ENCODE data around the gene ATXN7L2. TPM values are rescaled to one million over a fixed set of nuclear protein-coding genes. Genes with fewer than 3 reads are reported as not detected.
"Not testable (repeated sequence)": the region's sequence is repeated elsewhere in the genome, so short reads cannot be mapped to it uniquely, and the experiment has no call there.

The ATXN7L2 gene
- polyA plus RNA-seq, 3 donors = 9.5 to 13.2 (median 12.3) TPM

DNA sequence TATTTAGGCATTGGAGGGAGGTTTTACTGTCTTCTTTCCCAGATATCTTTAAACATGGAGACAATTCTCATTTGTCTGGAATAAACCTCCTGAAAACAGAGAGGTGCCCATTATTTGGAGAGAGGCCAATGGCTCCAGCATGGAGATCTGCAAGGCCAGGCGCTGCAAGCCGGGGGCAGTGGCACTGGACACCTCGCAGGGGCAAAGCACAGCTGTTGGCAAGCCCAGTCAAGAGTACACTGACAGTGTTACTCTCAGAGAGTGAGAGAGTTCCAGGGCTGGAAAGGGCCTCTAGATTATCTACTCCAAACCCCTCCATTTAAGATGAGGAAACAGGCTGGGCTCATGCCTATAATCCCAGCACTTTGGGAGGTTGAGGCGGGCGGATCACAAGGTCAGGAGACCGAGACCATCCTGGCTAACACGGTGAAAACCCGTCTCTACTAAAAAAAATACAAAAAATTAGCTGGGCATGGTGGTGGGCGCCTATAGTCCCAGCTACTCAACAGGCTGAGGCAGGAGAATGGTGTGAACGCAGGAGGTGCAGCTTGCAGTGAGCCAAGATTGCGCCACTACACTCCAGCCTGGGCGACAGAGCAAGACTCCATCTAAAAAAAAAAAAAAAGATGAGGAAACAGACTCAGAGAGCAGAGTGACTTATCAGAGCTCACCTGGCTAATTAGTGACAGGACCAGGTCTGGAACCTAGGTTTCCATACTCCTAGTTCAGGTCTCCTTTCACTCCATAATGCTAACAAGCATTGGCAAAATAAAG is 10.2 kb upstream of the ATXN7L2 start:
- DNase-seq (ENCODE audit: extremely low read depth in 1 of 11, low read depth in 9 of 11, low spot score in 4 of 11) = not testable (repeated sequence)

DNA sequence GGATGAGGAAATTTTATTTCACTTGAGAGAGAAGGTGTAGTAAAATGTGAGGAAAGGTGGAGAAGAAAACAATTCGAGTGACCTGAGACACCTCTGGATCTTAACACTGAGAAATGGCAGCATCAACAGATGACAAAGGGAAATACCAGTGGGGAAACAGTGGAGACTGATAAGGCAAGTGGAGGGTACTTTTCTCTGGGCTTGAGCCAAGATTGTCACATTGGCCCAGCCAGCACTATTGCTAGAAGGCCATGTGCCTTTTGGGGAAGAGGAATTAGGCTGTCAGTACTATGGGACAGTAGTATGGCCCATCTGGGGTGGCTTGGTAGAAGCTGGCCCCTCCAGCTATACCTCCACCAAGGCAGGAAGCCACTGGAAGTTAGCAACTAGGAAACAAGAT is 9.0 kb upstream of the ATXN7L2 start:
- no peak for DNase-seq (ENCODE audit: extremely low read depth in 1 of 11, low read depth in 9 of 11, low spot score in 4 of 11)

DNA sequence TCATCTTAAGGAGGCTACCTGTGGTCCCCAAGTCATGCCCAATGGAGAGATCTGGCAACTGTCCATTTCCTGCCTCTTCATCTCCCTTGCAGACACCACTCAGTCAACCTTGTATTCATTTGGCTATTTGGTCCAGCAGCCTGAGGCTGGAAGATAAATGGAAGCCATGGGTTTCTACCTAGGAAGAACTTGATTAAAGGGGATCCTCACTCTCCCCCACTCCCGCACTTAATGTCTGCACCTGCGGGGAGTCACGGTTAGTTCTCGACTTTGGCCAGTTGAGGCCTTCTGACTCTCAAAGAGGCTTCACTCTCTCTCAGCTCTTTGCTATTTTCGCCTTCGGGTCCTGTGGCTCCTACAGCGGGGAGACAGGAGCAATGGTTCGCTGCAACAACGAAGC is 8.4 kb upstream of the ATXN7L2 start:
- no peak for DNase-seq (ENCODE audit: extremely low read depth in 1 of 11, low read depth in 9 of 11, low spot score in 4 of 11)

DNA sequence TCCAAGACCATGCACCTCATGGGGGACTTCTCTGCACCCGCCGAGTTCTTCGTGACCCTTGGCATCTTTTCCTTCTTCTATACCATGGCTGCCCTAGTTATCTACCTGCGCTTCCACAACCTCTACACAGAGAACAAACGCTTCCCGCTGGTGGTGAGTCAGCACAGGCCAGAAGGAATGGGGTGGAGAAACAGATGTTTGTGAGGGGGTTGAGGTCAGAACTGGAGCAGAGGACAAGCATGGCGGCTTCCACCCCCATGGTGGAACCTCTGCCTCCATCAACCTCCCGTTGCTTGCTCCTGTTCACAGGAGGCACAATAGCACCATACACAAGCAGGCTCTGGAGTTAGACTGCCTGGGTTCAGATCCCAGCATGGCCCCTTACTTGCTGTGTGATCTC is 6.9 kb upstream of the ATXN7L2 start:
- DNase-seq (ENCODE audit: extremely low read depth in 1 of 11, low read depth in 9 of 11, low spot score in 4 of 11) = no peak

DNA sequence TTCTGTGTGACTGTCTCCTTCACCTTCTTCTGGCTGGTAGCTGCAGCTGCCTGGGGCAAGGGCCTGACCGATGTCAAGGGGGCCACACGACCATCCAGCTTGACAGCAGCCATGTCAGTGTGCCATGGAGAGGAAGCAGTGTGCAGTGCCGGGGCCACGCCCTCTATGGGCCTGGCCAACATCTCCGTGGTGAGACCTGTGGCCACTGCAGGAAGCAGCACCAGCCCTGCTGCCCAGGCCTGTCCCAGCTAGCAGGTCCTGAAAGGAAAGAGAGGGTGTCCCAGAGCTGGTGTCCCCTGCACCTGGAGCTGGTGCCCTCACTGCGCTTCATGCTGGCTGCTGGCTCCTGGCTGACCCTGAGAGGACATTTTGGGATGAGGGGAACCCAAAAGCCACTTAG is 5.9 kb upstream of the ATXN7L2 start:
- DNase-seq (ENCODE audit: extremely low read depth in 1 of 11, low read depth in 9 of 11, low spot score in 4 of 11) = no peak

DNA sequence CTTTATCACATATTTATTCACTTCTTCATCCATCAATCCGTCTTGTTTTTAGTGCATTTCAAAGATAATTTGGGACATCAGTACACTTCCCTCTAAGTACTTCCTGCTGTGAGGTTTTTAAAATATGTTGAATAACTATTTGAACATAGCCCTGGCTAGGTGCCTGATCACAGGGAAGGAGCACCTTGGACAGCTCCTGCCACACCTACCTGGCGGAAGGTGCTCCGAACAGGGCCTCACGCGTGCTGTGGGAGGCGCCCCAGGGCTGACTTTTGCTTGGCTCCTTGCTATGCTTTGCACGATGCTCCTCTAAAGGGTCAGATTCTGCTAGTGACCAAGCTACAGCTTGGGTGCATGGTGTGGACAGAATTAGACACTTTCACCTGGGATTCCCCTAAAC is 4.9 kb upstream of the ATXN7L2 start:
- no peak for DNase-seq (ENCODE audit: extremely low read depth in 1 of 11, low read depth in 9 of 11, low spot score in 4 of 11)

DNA sequence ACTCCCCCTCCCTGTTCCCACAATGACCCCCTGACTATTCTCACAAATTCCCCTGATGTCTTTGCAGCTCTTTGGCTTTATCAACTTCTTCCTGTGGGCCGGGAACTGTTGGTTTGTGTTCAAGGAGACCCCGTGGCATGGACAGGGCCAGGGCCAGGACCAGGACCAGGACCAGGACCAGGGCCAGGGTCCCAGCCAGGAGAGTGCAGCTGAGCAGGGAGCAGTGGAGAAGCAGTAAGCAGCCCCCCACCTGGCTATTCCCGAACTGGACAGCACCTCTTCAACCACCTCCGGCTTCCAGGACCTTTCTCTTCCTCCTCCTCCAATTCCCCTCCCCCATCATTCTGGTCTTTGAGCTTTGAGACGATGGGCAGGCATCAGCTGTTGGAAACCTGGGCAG is 4.4 kb upstream of the ATXN7L2 start:
- DNase-seq (ENCODE audit: extremely low read depth in 1 of 11, low read depth in 9 of 11, low spot score in 4 of 11) = no peak

DNA sequence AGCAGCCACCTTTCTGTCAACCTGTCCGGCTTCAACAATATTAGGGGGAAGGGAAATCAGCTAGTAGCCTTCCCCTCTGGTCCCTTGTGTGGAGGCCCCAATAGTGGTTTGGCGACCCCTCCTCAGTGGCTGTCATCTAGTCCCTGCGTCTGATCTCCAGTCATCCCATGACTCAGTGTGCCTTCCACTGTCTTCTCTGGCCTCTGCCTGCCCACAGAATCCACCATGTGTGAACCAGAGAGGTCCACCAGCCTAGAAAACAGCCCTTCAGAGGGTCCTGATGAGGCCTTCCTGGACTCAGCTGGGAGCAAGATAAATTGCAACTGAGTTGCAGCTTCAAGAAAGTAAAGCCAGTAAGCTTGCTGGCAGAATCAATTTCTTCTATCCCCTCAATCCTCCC is 3.8 kb upstream of the ATXN7L2 start:
- DNase-seq (ENCODE audit: extremely low read depth in 1 of 11, low read depth in 9 of 11, low spot score in 4 of 11) = no peak

DNA sequence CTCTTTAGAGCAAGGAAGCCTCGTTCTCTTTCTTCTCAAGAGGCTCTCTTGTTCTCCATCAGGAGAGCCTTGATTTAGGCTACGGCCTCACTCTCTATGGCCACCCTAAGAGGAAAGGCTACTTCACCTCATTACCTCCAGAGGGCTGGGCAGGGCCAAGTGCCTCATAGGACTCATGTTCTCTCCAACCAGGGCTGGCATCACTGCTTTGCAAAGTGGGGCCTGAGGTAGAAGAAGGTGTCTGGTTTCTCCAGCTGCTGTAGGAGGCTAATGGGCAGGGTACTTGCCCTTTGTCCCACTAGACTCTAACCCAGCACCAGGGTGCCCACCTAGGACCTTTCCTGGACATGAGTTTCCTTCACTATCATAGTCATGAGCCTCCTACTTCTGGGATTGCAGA is 2.1 kb upstream of the ATXN7L2 start:
- DNase-seq (ENCODE audit: extremely low read depth in 1 of 11, low read depth in 9 of 11, low spot score in 4 of 11) = no peak

DNA sequence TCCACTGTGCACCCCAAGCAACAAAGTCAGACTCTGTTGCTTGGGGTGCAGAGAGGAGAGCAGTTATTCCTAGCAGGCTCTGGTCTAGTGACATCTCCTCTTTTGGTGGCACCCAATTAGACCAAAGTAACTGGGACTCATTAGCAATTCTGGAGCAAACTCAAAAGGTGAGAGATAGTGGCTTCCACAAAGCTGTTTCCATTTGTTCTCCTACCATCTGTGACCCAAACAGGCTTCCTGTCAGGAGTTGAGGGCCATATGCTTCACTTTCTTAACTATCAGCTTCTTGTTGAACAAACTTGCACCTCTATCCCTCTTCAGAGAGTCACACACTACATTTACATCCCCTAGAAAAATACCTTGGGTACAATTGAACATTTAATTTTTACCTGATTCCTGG is 1.5 kb upstream of the ATXN7L2 start:
- DNase-seq (ENCODE audit: extremely low read depth in 1 of 11, low read depth in 9 of 11, low spot score in 4 of 11) = no peak

DNA sequence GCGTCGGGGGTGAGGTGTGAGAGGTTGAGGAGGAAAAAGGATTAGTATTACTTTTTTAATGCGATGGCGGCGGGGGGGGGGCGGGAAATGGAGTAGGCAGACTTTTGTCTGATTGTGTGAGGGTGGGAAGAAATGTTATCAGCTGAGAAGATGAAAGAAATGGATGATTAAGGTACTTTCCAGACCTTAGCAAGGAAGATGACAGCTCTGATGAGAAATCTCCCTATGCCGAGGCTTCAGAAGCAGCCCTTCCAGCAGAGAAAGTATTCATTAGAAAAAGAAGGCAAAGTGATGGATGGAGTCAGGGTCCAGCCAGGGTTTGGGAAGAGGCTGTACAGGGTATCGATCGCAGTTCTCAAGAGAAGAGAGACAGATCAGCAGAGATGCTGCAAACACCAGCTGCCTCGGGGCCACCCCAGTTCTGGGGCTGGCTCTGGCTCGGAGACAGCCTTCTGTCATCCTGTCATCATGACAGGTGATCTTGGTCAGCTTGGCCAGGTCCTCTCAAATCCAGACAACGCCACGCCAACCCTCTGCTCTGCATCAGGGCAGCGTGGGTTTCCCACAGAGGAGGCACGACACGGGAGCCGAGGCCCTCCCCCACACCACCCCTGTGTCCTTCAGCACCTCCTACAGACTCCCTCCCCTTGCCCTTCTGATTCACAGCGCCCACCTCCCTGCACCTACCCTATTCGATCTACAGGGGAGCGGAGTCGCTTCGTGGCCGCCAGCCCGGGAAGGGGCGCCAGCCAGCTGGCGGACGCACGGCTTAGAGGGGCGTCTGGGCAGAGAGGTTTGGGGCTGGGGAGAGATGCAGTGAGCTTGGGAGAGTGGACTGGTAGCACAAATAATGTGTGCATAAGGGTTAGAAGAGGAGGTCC is 674 bp upstream of the ATXN7L2 start:
- DNase-seq (ENCODE audit: extremely low read depth in 1 of 11, low read depth in 9 of 11, low spot score in 4 of 11) = no peak

DNA sequence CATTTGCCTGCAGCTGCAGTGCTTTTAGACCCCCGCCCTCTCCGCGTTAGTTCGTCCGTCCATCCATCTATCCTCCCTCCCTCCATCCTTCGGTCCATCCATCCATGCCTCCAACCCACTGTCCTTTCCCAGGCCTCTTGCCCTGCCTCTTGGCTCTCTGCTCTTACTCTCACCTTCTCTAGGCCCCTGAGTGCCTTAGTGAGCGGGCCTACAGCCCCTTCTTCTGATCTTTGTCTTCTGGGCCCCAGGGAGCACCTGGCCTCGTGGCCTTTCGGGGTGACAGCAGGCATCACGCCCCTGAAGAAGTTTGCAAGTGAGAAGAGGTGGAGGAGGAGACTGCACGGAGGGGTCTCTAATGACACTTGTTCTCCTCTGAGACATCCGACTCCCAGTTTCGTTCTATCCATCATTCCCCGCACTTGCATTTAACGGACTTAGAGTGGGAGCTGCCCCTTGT is 842 bp downstream of the ATXN7L2 start:
- no peak for DNase-seq (ENCODE audit: extremely low read depth in 1 of 11, low read depth in 9 of 11, low spot score in 4 of 11)

DNA sequence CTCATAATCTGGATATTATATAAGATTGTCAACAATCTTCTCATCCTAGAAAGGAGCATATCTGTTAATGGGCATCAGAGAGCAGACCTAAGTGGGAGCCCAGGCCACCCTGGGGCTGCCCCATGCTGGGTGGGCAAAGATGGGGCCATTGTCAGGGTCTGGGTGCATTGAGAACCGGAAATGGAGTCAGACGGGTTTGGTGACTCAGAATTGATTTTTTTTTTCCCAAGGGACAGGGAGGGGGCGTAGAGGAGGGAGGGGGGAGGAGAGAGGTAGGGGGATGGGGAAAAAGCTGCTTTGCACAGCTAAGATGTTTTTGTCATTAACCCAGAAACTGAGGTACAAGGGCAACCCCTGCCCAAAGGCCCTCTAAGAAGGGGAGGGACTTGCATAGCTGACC is 1.3 kb downstream of the ATXN7L2 start:
- no peak for DNase-seq (ENCODE audit: extremely low read depth in 1 of 11, low read depth in 9 of 11, low spot score in 4 of 11)

DNA sequence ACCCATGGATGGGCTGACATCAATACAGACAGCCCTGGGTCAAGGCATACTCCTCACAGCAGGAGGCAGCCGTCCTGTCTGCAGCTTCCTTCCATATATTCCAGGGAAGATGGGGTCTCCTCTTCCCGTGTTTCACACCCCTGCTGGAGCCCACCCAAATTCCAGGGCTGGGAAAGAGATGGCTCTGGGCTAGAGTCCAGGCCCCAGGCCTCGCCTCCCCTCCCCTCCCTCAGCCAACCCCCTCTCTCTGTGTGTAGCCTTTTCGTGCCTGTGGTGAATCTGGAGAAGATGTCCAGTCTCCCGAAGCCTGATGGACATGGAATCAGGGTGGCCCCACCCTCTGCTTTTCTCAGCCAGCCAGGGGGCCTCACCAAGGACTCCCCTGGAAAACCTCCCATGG is 3.6 kb downstream of the ATXN7L2 start:
- no peak for DNase-seq (ENCODE audit: extremely low read depth in 1 of 11, low read depth in 9 of 11, low spot score in 4 of 11)

DNA sequence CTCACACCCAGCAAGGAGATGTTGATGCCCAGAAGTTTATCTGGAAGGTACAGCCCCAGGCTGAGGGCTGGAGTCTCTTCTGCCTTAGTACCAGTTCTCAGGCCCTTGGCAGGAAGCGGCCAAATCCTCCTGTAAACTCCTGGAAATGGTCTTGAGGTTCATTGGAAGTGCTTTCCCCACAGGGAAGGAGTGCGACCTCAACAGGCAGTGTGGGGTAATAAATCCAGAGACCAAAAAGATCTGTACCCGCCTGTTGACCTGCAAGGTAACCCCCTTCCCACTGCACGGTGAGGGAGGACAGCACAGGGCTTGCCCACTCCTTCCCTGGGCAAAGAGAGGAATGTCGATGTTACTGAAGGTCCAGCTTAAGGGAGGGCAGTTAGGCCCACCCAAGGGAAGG is 4.5 kb downstream of the ATXN7L2 start:
- DNase-seq (ENCODE audit: extremely low read depth in 1 of 11, low read depth in 9 of 11, low spot score in 4 of 11) = no peak

DNA sequence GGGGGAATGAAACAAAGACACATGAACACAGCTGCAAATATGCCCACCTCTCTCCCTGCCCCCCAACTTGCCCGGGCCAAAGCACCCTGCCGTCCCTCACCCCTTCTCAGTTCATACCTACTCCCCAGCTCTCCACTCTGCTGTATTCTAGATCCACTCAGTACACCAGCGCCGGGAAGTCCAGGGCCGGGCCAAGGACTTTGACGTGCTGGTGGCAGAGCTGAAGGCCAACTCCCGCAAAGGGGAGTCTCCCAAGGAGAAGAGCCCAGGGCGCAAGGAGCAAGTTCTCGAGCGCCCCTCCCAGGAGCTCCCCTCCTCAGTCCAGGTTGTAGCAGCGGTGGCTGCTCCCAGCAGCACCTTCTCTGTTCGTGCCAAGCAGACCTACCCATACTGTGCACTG is 5.0 kb downstream of the ATXN7L2 start:
- DNase-seq (ENCODE audit: extremely low read depth in 1 of 11, low read depth in 9 of 11, low spot score in 4 of 11) = no peak

DNA sequence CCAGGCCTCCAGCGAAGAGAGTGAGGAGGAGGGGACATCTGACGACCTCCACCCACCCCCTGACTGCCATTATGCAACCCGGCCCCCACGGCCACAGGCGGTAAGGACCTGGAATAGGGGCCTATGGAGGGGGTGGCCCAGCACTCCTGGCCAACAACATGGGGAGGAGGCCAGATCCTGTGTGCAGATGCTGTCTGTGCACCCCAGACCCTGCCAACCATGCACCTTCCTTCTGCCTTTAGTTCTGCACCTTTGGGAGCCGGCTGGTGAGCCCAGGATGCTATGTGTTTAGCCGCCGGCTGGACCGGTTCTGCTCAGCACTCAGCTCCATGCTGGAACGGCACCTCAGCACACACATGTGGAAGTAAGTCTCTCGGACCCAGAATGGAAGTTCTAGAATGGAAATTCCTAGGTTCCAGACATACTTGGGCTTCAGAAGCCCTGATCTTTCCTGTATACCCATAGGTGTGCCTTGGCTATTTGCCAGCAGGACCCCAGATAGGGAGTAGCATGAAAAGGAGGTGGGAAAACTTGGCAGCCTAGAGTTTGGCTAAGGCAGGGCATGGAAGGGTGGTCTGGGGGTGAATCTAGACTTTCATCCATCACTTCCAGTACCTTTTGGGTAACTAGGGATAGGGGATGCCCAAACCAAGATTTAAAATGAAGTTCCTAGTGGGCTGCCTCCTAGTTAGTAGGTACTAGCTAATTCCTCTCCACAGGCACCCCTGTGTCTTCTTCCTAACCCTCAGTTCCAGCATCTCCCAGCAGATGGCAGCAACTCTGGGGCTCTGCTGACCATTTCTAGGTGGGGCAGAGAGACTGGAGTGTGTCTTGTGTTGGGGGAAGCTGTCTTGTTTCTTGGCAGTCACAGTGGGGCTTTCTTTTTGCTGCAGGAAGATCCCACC is 6.6 kb downstream of the ATXN7L2 start:
- DNase-seq (ENCODE audit: extremely low read depth in 1 of 11, low read depth in 9 of 11, low spot score in 4 of 11) = no peak

DNA sequence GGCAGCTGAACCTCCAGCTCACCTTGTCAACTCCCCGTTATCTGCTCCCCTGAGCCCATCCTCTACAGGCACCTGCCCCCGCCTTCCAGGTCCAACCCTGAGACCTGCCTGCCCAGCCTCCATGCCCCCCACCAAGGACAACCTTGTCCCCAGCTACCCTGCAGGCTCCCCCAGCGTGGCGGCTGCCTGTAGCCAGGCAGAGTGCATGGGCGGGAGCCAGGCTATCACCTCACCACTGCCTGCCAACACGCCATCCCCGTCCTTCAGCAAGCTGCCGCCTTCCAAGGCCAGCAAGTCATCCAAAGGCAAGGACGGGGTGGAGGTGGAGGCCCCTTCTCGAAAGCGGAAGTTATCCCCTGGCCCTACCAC is 7.2 kb downstream of the ATXN7L2 start:
- no peak for DNase-seq (ENCODE audit: extremely low read depth in 1 of 11, low read depth in 9 of 11, low spot score in 4 of 11)

DNA sequence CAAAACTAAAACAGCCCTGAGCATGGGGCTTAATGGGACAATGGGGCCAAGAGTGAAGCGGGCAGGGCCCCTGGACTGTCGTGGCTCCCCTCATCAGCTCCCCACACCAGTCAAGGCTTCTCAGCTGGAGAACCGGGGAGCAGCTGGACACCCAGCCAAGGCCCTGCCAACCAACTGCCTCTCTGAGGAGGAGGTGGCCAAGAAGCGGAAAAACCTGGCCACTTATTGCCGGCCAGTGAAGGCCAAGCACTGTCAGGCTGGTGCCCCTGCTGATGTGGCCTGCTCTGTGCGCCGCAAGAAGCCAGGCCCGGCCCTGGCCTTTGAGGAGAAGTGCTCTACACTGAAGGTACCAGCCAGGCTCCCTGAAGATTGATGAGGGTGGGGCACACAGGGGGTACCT is 7.7 kb downstream of the ATXN7L2 start:
- no peak for DNase-seq (ENCODE audit: extremely low read depth in 1 of 11, low read depth in 9 of 11, low spot score in 4 of 11)

DNA sequence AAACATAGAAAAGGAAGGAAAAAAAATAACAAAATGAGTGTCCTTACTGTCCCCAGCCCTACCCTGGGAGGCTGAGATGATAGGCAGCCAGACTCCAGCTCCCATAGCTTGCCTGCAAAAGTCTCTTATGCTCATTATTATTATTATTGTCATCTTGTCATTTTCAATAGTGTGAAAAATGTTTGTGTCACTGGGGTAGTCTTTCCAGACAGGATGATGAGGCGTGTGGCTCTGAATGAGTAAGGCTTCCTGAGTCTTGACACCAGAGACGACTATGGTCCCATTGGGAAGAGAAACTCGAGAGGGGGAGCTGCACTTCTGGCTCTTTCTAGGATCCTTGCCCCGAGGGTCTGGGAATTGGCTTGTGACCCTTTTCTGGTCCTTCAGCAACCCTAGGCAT is 9.1 kb downstream of the ATXN7L2 start:
- DNase-seq (ENCODE audit: extremely low read depth in 1 of 11, low read depth in 9 of 11, low spot score in 4 of 11) = no peak

Data from renal cortex interstitium (tissue), 11 donors.